ENCODE measurements around the gene TMEM161B. TPM values are rescaled to one million over a fixed set of nuclear protein-coding genes. Genes with fewer than 3 reads are reported as not detected.
"Not testable (repeated sequence)": the region's sequence is repeated elsewhere in the genome, so short reads cannot be mapped to it uniquely, and the experiment has no call there.

The TMEM161B gene
- total RNA-seq, 1 donor = 17.8 TPM

DNA sequence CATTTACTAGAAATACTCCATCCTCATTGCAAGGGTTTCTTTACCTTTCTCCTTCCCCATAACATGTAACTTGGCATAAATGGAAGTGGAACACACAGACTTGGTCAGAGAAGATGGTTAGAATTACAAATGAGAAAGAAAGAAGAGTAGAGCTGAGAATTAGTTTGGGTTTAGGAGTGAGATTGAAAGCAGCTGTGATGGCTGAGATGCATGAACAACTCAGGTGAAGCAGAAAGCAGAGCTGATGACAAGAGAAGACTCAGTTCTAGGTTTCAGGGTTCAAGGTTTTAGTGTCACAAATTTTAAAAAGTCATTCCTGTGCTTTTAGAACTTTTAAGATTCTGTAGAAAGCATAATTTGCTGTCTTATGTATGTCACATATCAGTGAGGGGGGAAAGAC, 54.0 kb downstream of the TMEM161B start:
- DNase-seq (ENCODE audit: low read depth) = no peak
- TF ChIP-seq, protein P1, sequence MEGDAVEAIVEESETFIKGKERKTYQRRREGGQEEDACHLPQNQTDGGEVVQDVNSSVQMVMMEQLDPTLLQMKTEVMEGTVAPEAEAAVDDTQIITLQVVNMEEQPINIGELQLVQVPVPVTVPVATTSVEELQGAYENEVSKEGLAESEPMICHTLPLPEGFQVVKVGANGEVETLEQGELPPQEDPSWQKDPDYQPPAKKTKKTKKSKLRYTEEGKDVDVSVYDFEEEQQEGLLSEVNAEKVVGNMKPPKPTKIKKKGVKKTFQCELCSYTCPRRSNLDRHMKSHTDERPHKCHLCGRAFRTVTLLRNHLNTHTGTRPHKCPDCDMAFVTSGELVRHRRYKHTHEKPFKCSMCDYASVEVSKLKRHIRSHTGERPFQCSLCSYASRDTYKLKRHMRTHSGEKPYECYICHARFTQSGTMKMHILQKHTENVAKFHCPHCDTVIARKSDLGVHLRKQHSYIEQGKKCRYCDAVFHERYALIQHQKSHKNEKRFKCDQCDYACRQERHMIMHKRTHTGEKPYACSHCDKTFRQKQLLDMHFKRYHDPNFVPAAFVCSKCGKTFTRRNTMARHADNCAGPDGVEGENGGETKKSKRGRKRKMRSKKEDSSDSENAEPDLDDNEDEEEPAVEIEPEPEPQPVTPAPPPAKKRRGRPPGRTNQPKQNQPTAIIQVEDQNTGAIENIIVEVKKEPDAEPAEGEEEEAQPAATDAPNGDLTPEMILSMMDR (IDR thresholded peaks at IDR 0.05; ENCODE audit: insufficient read depth, low read length) = no peak
- H3K4me3 ChIP-seq (ENCODE audit: low read depth, low read length) = no peak overlapping the region

DNA sequence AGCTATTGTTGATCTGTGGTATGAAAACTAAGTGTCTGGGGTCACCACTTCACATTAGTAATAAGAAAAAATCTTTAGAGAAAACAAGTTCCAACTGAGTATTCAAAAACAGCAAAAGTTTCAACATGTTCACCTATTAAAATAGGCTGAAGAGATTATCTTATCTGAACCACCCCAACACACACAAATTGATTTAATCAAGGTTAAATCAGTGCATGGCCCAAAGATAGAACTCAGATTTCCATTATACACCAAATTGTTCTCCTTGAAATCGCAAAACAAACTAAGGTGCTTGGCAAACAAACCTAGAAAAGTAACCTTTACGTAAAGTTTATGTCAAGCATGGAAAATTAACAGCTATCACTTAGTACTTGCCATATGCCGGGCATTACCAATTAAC, 61.1 kb downstream of the TMEM161B start:
- H3K4me3 ChIP-seq (ENCODE audit: low read depth, low read length) = no peak overlapping the region
- DNase-seq (ENCODE audit: low read depth) = no peak
- TF ChIP-seq, protein P1 (IDR thresholded peaks at IDR 0.05; ENCODE audit: insufficient read depth, low read length) = no peak

DNA sequence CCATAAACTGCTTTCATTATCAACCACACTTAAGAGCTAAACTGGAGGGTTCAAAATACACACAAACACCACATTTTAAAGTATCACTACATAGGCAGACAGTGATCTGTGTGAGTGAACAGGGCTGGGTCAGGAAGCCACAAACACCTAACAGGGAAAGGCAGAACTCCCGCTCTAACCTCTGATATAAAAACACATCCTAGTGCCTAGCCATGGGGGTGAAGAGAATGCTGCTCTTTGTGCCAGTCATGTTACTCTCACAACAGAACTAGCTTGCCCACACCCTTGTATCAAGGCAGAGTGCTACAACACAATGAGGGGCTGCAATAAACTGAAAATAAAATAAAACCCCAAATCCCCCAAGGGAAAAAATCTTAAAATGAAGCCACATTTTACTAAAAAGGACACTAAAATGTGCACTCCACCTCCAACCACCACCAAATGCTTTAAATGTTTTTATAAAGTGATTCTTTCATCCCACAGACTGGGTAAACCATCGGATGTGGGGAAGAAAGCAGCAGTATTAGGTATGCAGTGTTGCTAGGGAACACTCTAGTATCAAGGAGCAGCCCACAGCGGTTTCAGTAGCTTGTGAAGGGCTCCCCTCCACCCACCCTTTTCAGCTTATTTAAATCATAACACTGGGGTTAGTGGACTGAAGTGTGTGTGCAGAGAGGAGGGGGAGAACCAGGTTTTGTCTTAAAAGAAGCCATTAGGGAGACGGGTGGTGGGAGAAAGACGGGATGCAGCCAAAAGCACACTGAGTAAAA, 64.5 kb downstream of the TMEM161B start:
- H3K4me3 ChIP-seq (ENCODE audit: low read depth, low read length) = no peak overlapping the region
- no peak for DNase-seq (ENCODE audit: low read depth)
- TF ChIP-seq, protein P1 (IDR thresholded peaks at IDR 0.05; ENCODE audit: insufficient read depth, low read length) = no peak

DNA sequence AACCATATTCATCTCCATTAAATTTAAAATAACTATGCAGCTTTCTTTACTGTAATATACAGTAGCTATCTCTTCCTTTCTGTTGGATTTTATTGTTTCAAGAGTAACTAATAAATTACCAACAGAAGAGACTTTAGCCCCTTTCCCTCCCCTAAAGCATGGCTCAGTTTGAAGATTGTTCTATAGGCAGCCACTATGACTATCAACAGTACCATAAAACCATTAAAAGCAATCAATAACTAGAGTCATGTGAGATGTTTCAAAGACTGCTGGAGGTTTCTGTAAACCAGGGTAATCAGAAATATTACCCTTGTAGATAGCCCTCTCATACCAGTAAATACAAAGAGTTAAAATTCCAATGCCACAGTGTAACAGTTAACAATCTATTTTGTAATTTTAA, 73.0 kb downstream of the TMEM161B start:
- H3K4me3 ChIP-seq (ENCODE audit: low read depth, low read length) = no peak overlapping the region
- TF ChIP-seq, protein P1 (IDR thresholded peaks at IDR 0.05; ENCODE audit: insufficient read depth, low read length) = no peak
- no peak for DNase-seq (ENCODE audit: low read depth)

DNA sequence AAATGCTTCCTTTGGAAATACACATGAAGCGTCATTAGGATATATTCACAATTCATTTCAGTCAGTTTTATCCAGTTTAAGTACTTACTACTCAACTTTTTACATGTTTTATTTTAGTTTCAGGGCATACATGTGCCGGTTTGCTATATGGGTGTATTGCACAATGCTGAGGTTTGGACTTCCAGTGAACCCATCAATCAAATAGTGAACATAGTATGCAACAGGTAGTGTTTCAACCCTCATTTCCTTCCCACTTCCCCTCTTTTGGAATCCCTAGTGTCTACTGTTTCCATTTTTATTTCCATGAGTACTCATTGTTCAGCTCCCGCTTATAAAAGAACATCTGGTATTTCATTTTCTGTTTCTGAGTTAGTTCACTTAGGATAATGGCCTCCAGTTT, 74.7 kb downstream of the TMEM161B start:
- no peak for DNase-seq (ENCODE audit: low read depth)
- no peak overlapping the region for H3K4me3 ChIP-seq (ENCODE audit: low read depth, low read length)
- TF ChIP-seq, protein P1 (IDR thresholded peaks at IDR 0.05; ENCODE audit: insufficient read depth, low read length) = no peak

DNA sequence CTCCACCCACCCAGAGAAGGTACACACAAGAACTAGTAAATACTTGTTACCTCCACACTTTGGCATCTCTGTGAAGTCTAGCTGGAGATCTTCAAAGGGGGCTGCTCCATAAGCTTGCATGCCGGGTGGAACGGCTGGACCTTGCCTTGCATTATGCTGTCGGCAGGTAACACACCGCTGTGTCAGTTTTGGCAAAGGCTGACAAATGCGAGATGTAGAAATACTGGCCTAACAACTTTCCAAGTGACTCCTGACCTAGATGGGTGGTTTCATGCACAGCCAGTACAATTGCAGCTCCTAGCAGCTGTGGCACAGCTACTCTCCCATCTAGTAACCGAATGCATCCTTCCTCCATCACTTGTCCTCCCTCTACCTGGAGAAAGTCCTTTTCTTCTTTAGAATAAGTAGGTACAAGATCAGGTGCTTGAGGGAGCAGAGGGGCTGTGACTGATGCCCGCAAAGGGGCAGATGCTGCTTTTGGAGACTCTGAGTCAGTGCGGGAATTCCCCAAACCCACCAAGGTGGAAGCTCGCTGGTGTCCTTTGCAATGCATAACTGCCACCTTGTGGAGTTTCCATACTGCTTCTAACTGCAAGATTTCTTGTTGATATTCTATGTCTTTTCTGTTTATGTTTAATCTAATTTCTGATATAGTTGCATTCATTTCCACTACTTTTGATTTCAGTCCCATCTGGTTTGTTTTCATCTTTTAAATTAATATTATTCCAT, 78.4 kb downstream of the TMEM161B start:
- TF ChIP-seq, protein P1 (IDR thresholded peaks at IDR 0.05; ENCODE audit: insufficient read depth, low read length) = no peak
- peak; percentile 4 for DNase-seq (ENCODE audit: low read depth)

DNA sequence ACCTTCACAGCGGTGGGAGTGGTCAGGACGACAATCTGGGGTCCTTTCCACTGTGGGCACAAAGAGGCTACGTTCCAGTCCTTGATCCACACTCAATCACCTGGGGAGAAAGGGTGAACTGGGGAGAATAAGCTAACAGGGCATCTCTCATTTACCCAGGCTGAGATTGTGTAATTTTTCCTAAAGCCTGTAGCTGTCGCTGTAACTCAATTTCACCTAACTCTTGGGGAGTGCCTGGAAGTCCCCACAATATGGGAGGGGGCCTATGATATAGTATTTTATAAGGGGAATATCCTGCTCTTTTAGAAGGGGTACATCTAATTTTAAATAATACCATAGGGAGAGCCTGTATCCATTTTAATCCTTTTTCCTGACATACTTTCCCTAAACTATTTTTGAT, 79.2 kb downstream of the TMEM161B start:
- DNase-seq (ENCODE audit: low read depth); H3K4me3 ChIP-seq (ENCODE audit: low read depth, low read length): not testable (repeated sequence)

More for the DNA sequence above, 78.4 kb downstream of the TMEM161B start:
- no peak overlapping the region for H3K4me3 ChIP-seq (ENCODE audit: low read depth, low read length)
